ENCODE results near the gene GAB1.

The GAB1 gene

GRCh38 chr4:143407474-143407873 is 70.8 kb downstream of the GAB1 start:
- Histone ChIP-seq H3K4me1 (ENCODE audit: control insufficient read depth in 2 of 2, insufficient read depth in 2 of 2, low read length in 2 of 2) (peaks cover 0 to 14% of the 10 kb centered on the region in 2 donors), H3K9me3 (ENCODE audit: control insufficient read depth in 2 of 2, low read length in 2 of 2) (no peaks in the 10 kb centered on the region), H3K27me3 (ENCODE audit: control insufficient read depth in 2 of 2, insufficient read depth in 2 of 2, low read length in 2 of 2) (no peaks in the 10 kb centered on the region), H3K36me3 (ENCODE audit: control insufficient read depth in 2 of 2, insufficient read depth in 2 of 2, low read length in 2 of 2) (no peaks in the 10 kb centered on the region), H3K4me3 (ENCODE audit: low read length in 2 of 2) (no peak overlapping the region), H3K9ac (ENCODE audit: low read depth in 1 of 2, low read length in 2 of 2) (no peak overlapping the region), H3K27ac (ENCODE audit: low read depth in 2 of 2, low read length in 2 of 2) (no peak overlapping the region)

GRCh38 chr4:143407888-143408287 is 71.2 kb downstream of the GAB1 start:
- Histone ChIP-seq H3K27ac (ENCODE audit: low read depth in 2 of 2, low read length in 2 of 2) (no peak overlapping the region), H3K9ac (ENCODE audit: low read depth in 1 of 2, low read length in 2 of 2) (no peak overlapping the region), H3K4me3 (ENCODE audit: low read length in 2 of 2) (no peak overlapping the region), H3K4me1 (ENCODE audit: control insufficient read depth in 2 of 2, insufficient read depth in 2 of 2, low read length in 2 of 2) (peaks cover 0 to 14% of the 10 kb centered on the region in 2 donors), H3K9me3 (ENCODE audit: control insufficient read depth in 2 of 2, low read length in 2 of 2) (no peaks in the 10 kb centered on the region), H3K27me3 (ENCODE audit: control insufficient read depth in 2 of 2, insufficient read depth in 2 of 2, low read length in 2 of 2) (no peaks in the 10 kb centered on the region), H3K36me3 (ENCODE audit: control insufficient read depth in 2 of 2, insufficient read depth in 2 of 2, low read length in 2 of 2) (no peaks in the 10 kb centered on the region)

- H3K4me1 ChIP-seq (ENCODE audit: control insufficient read depth in 2 of 2, insufficient read depth in 2 of 2, low read length in 2 of 2), result peaks cover 0 to 11% of the 10 kb centered on the region in 2 donors
- H3K4me3 ChIP-seq (ENCODE audit: low read length in 2 of 2), result no peak overlapping the region
- H3K36me3 ChIP-seq (ENCODE audit: control insufficient read depth in 2 of 2, insufficient read depth in 2 of 2, low read length in 2 of 2), result no peaks in the 10 kb centered on the region
- H3K9me3 ChIP-seq (ENCODE audit: control insufficient read depth in 2 of 2, low read length in 2 of 2), result no peaks in the 10 kb centered on the region
- no peak overlapping the region for H3K9ac ChIP-seq (ENCODE audit: low read depth in 1 of 2, low read length in 2 of 2)
- no peaks in the 10 kb centered on the region for H3K27me3 ChIP-seq (ENCODE audit: control insufficient read depth in 2 of 2, insufficient read depth in 2 of 2, low read length in 2 of 2)
- H3K27ac ChIP-seq (ENCODE audit: low read depth in 2 of 2, low read length in 2 of 2), result no peak overlapping the region
Observed at GRCh38 chr4:143410015-143410414, 73.3 kb downstream of the GAB1 start.

- no peak overlapping the region for H3K9ac ChIP-seq (ENCODE audit: low read depth in 1 of 2, low read length in 2 of 2)
- H3K27ac ChIP-seq (ENCODE audit: low read depth in 2 of 2, low read length in 2 of 2), result no peak overlapping the region
- H3K27me3 ChIP-seq (ENCODE audit: control insufficient read depth in 2 of 2, insufficient read depth in 2 of 2, low read length in 2 of 2), result no peaks in the 10 kb centered on the region
- H3K36me3 ChIP-seq (ENCODE audit: control insufficient read depth in 2 of 2, insufficient read depth in 2 of 2, low read length in 2 of 2), result peaks cover 0 to 10% of the 10 kb centered on the region in 2 donors
- H3K4me3 ChIP-seq (ENCODE audit: low read length in 2 of 2), result no peak overlapping the region
- peaks cover 0 to 6% of the 10 kb centered on the region in 2 donors for H3K4me1 ChIP-seq (ENCODE audit: control insufficient read depth in 2 of 2, insufficient read depth in 2 of 2, low read length in 2 of 2)
- H3K9me3 ChIP-seq (ENCODE audit: control insufficient read depth in 2 of 2, low read length in 2 of 2), result no peaks in the 10 kb centered on the region
Observed at GRCh38 chr4:143411527-143412419, 75.1 kb downstream of the GAB1 start.

GRCh38 chr4:143412420-143412758 is 75.7 kb downstream of the GAB1 start:
- H3K9ac ChIP-seq (ENCODE audit: low read depth in 1 of 2, low read length in 2 of 2), result no peak overlapping the region
- H3K4me1 ChIP-seq (ENCODE audit: control insufficient read depth in 2 of 2, insufficient read depth in 2 of 2, low read length in 2 of 2), result peaks cover 0 to 6% of the 10 kb centered on the region in 2 donors
- H3K9me3 ChIP-seq (ENCODE audit: control insufficient read depth in 2 of 2, low read length in 2 of 2), result no peaks in the 10 kb centered on the region
- no peak overlapping the region for H3K27ac ChIP-seq (ENCODE audit: low read depth in 2 of 2, low read length in 2 of 2)
- H3K27me3 ChIP-seq (ENCODE audit: control insufficient read depth in 2 of 2, insufficient read depth in 2 of 2, low read length in 2 of 2), result no peaks in the 10 kb centered on the region
- no peak overlapping the region for H3K4me3 ChIP-seq (ENCODE audit: low read length in 2 of 2)
- H3K36me3 ChIP-seq (ENCODE audit: control insufficient read depth in 2 of 2, insufficient read depth in 2 of 2, low read length in 2 of 2), result peaks cover 3 to 14% of the 10 kb centered on the region in 2 donors

GRCh38 chr4:143417679-143418403 is 81.2 kb downstream of the GAB1 start:
- H3K9me3 ChIP-seq (ENCODE audit: control insufficient read depth in 2 of 2, low read length in 2 of 2), result no peaks in the 10 kb centered on the region
- no peak overlapping the region for H3K27ac ChIP-seq (ENCODE audit: low read depth in 2 of 2, low read length in 2 of 2)
- H3K4me3 ChIP-seq (ENCODE audit: low read length in 2 of 2), result no peak overlapping the region
- H3K27me3 ChIP-seq (ENCODE audit: control insufficient read depth in 2 of 2, insufficient read depth in 2 of 2, low read length in 2 of 2), result no peaks in the 10 kb centered on the region
- H3K9ac ChIP-seq (ENCODE audit: low read depth in 1 of 2, low read length in 2 of 2), result no peak overlapping the region
- H3K4me1 ChIP-seq (ENCODE audit: control insufficient read depth in 2 of 2, insufficient read depth in 2 of 2, low read length in 2 of 2), result no peaks in the 10 kb centered on the region
- H3K36me3 ChIP-seq (ENCODE audit: control insufficient read depth in 2 of 2, insufficient read depth in 2 of 2, low read length in 2 of 2), result peaks cover 8 to 14% of the 10 kb centered on the region in 2 donors

- H3K4me3 ChIP-seq (ENCODE audit: low read length in 2 of 2), result no peak overlapping the region
- no peak overlapping the region for H3K9ac ChIP-seq (ENCODE audit: low read depth in 1 of 2, low read length in 2 of 2)
- no peaks in the 10 kb centered on the region for H3K4me1 ChIP-seq (ENCODE audit: control insufficient read depth in 2 of 2, insufficient read depth in 2 of 2, low read length in 2 of 2)
- H3K9me3 ChIP-seq (ENCODE audit: control insufficient read depth in 2 of 2, low read length in 2 of 2), result no peaks in the 10 kb centered on the region
- H3K27me3 ChIP-seq (ENCODE audit: control insufficient read depth in 2 of 2, insufficient read depth in 2 of 2, low read length in 2 of 2), result no peaks in the 10 kb centered on the region
- H3K27ac ChIP-seq (ENCODE audit: low read depth in 2 of 2, low read length in 2 of 2), result no peak overlapping the region
- peaks cover 10 to 19% of the 10 kb centered on the region in 2 donors for H3K36me3 ChIP-seq (ENCODE audit: control insufficient read depth in 2 of 2, insufficient read depth in 2 of 2, low read length in 2 of 2)
Observed at GRCh38 chr4:143420227-143420626, 83.6 kb downstream of the GAB1 start.

- Histone ChIP-seq H3K4me3 (ENCODE audit: low read length in 2 of 2) (no peak overlapping the region), H3K9me3 (ENCODE audit: control insufficient read depth in 2 of 2, low read length in 2 of 2) (no peaks in the 10 kb centered on the region), H3K9ac (ENCODE audit: low read depth in 1 of 2, low read length in 2 of 2) (no peak overlapping the region), H3K4me1 (ENCODE audit: control insufficient read depth in 2 of 2, insufficient read depth in 2 of 2, low read length in 2 of 2) (no peaks in the 10 kb centered on the region), H3K27ac (ENCODE audit: low read depth in 2 of 2, low read length in 2 of 2) (no peak overlapping the region), H3K36me3 (ENCODE audit: control insufficient read depth in 2 of 2, insufficient read depth in 2 of 2, low read length in 2 of 2) (peaks cover 12 to 16% of the 10 kb centered on the region in 2 donors), H3K27me3 (ENCODE audit: control insufficient read depth in 2 of 2, insufficient read depth in 2 of 2, low read length in 2 of 2) (no peaks in the 10 kb centered on the region)
Observed at GRCh38 chr4:143421609-143422008, 84.9 kb downstream of the GAB1 start.

- no peaks in the 10 kb centered on the region for H3K4me1 ChIP-seq (ENCODE audit: control insufficient read depth in 2 of 2, insufficient read depth in 2 of 2, low read length in 2 of 2)
- H3K27me3 ChIP-seq (ENCODE audit: control insufficient read depth in 2 of 2, insufficient read depth in 2 of 2, low read length in 2 of 2), result no peaks in the 10 kb centered on the region
- H3K27ac ChIP-seq (ENCODE audit: low read depth in 2 of 2, low read length in 2 of 2), result no peak overlapping the region
- no peak overlapping the region for H3K4me3 ChIP-seq (ENCODE audit: low read length in 2 of 2)
- no peak overlapping the region for H3K9ac ChIP-seq (ENCODE audit: low read depth in 1 of 2, low read length in 2 of 2)
- peaks cover 6 to 11% of the 10 kb centered on the region in 2 donors for H3K36me3 ChIP-seq (ENCODE audit: control insufficient read depth in 2 of 2, insufficient read depth in 2 of 2, low read length in 2 of 2)
- peaks cover 0 to under 1% of the 10 kb centered on the region in 2 donors for H3K9me3 ChIP-seq (ENCODE audit: control insufficient read depth in 2 of 2, low read length in 2 of 2)
Observed at GRCh38 chr4:143424276-143424675, 87.6 kb downstream of the GAB1 start.

GRCh38 chr4:143431526-143432257 is 95.0 kb downstream of the GAB1 start:
- H3K36me3 ChIP-seq (ENCODE audit: control insufficient read depth in 2 of 2, insufficient read depth in 2 of 2, low read length in 2 of 2), result peaks cover 8 to 14% of the 10 kb centered on the region in 2 donors
- H3K27me3 ChIP-seq (ENCODE audit: control insufficient read depth in 2 of 2, insufficient read depth in 2 of 2, low read length in 2 of 2), result no peaks in the 10 kb centered on the region
- H3K9ac ChIP-seq (ENCODE audit: low read depth in 1 of 2, low read length in 2 of 2), result no peak overlapping the region
- H3K9me3 ChIP-seq (ENCODE audit: control insufficient read depth in 2 of 2, low read length in 2 of 2), result peaks cover 0 to 6% of the 10 kb centered on the region in 2 donors
- H3K4me3 ChIP-seq (ENCODE audit: low read length in 2 of 2), result no peak overlapping the region
- no peak overlapping the region for H3K27ac ChIP-seq (ENCODE audit: low read depth in 2 of 2, low read length in 2 of 2)
- peaks cover 0 to 4% of the 10 kb centered on the region in 2 donors for H3K4me1 ChIP-seq (ENCODE audit: control insufficient read depth in 2 of 2, insufficient read depth in 2 of 2, low read length in 2 of 2)

All from mucosa of rectum (tissue), 2 donors.